Endodermal cell (in vitro differentiated cells): Measurements from ENCODE around the gene ENC1. TPM values are rescaled to one million over a fixed set of nuclear protein-coding genes. Genes with fewer than 3 reads are reported as not detected.

Experiments
- DNase-seq: peaks from one replicate; pipeline ENCODE4 v3.0.0-alpha.2; 2017
- H3K27ac ChIP-seq: 2 replicates; pipeline ENCODE4 v1.5.1; 2013; ENCODE audit warnings: mild to moderate bottlenecking, low read depth, low read length, moderate library complexity
- H3K27me3 ChIP-seq: 2 replicates; pipeline ENCODE4 v1.6.1; 2013; ENCODE audit warnings: mild to moderate bottlenecking, low read length, moderate library complexity; ENCODE audit not compliant: insufficient read depth, control insufficient read depth, poor library complexity, severe bottlenecking
- H3K36me3 ChIP-seq: 2 replicates; pipeline ENCODE4 v1.7.0; 2013; ENCODE audit warnings: mild to moderate bottlenecking, low read length, moderate library complexity; ENCODE audit not compliant: control insufficient read depth, insufficient read depth
- H3K4me1 ChIP-seq: one replicate; pipeline ENCODE4 v1.7.0; 2013; ENCODE audit warnings: low read length; ENCODE audit not compliant: control insufficient read depth, insufficient read depth
- H3K4me3 ChIP-seq: 2 replicates; pipeline ENCODE4 v1.5.1; 2013; ENCODE audit warnings: mild to moderate bottlenecking, low read length, moderate library complexity
- H3K9ac ChIP-seq: 2 replicates; pipeline ENCODE4 v1.6.1; 2013; ENCODE audit warnings: mild to moderate bottlenecking, low read length, moderate library complexity; ENCODE audit not compliant: poor library complexity, severe bottlenecking; ENCODE audit errors: extremely low read depth
- H3K9me3 ChIP-seq: 2 replicates; pipeline ENCODE4 v1.6.1; 2013; ENCODE audit warnings: mild to moderate bottlenecking, low read length, moderate library complexity; ENCODE audit not compliant: control insufficient read depth
- H3K27ac Mint-ChIP-seq: 2 replicates; pipeline ENCODE4 v1.8.0; 2020; ENCODE audit warnings: mixed read lengths
- H3K27me3 Mint-ChIP-seq: 2 replicates; pipeline ENCODE4 v1.8.0; 2021; ENCODE audit warnings: mild to moderate bottlenecking, mixed read lengths; ENCODE audit not compliant: insufficient read depth
- H3K36me3 Mint-ChIP-seq: 2 replicates; pipeline ENCODE4 v1.8.0; 2020; ENCODE audit warnings: low read depth, mixed read lengths
- H3K4me1 Mint-ChIP-seq: 2 replicates; pipeline ENCODE4 v1.8.0; 2020; ENCODE audit warnings: mixed read lengths
- H3K4me3 Mint-ChIP-seq: 2 replicates; pipeline ENCODE4 v1.8.0; 2020; ENCODE audit warnings: mild to moderate bottlenecking, moderate library complexity, mixed read lengths
- H3K9me3 Mint-ChIP-seq: 2 replicates; pipeline ENCODE4 v1.8.0; 2020; ENCODE audit warnings: mild to moderate bottlenecking, mixed read lengths
- WGBS, 2 experiments: methylation state at CpG; one replicate each; pipeline versions ENCODE4 v1.1.5 to v1.1.7; 2013; ENCODE audit warnings: missing lambda C conversion rate in 2 of 2, mixed read lengths in 1 of 2; ENCODE audit not compliant: insufficient coverage in 1 of 2, insufficient read length in 1 of 2; 5-methylcytosine and 5-hydroxymethylcytosine counted together
- total RNA-seq, 2 donors: library from RNA; stranded (reverse); fragmentation: NEBNext Ultra II Directional in 1 of 2; extraction: Animal tissue kit (Norgen Biotek cat#: 25700) in 1 of 2; gene quantifications; 2 replicates in 1 of 2; 3 replicates in 1 of 2; pipeline ENCODE4 v1.2.1, GENCODE V29; 2021
- TF ChIP-seq, protein P1 (sequence below): fragments of 200-600 bp; sonication (generic); conservative IDR thresholded peaks from 2 replicates; pipeline ENCODE4 v1.5.0; 2021; ENCODE audit warnings: antibody characterized with exemption, mild to moderate bottlenecking

ENC1 gene
- total RNA-seq, 2 donors from 2014 or later: 64.2 to 70.8 TPM

DNA sequence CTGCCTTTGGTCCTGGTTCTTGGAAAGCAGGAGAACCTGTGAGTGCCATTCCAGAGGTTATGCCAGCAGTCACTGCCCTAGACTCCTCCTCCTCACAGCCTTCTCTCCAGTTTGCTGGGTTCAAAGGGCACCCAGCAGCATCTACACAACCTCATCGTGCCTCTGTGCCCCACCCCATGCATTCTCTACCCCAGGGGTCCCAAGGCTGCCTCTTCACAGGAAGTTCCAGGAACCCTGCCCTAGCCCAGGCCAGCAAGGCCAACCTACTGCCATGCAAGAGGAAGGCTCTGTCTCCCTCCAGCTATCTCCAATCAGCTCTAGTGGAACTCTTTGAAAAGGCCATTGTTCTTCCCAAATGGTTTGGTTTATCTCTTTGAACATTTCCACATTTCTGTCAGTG is 21.2 kb downstream of the ENC1 start:
- H3K9me3 Mint-ChIP-seq: peaks cover 9% of the 10 kb centered on the region
- Histone ChIP-seq H3K9me3 (peaks cover 12% of the 10 kb centered on the region), H3K27ac (no peak overlapping the region), H3K9ac (no peak overlapping the region), H3K27me3 (no peaks in the 10 kb centered on the region), H3K36me3 (peaks cover 7% of the 10 kb centered on the region), H3K4me1 (peaks cover 16% of the 10 kb centered on the region), H3K4me3 (no peak overlapping the region)
- TF ChIP-seq, protein P1, sequence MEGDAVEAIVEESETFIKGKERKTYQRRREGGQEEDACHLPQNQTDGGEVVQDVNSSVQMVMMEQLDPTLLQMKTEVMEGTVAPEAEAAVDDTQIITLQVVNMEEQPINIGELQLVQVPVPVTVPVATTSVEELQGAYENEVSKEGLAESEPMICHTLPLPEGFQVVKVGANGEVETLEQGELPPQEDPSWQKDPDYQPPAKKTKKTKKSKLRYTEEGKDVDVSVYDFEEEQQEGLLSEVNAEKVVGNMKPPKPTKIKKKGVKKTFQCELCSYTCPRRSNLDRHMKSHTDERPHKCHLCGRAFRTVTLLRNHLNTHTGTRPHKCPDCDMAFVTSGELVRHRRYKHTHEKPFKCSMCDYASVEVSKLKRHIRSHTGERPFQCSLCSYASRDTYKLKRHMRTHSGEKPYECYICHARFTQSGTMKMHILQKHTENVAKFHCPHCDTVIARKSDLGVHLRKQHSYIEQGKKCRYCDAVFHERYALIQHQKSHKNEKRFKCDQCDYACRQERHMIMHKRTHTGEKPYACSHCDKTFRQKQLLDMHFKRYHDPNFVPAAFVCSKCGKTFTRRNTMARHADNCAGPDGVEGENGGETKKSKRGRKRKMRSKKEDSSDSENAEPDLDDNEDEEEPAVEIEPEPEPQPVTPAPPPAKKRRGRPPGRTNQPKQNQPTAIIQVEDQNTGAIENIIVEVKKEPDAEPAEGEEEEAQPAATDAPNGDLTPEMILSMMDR: no peak
- H3K4me3 Mint-ChIP-seq: no peak overlapping the region
- H3K36me3 Mint-ChIP-seq: peaks cover 5% of the 10 kb centered on the region
- WGBS, 2 experiments: 89% methylated on average over 1 of the region's 1 CpG; no CpG with 5 or more reads in 1 of the 2 experiments
- H3K27me3 Mint-ChIP-seq: no peaks in the 10 kb centered on the region
- H3K27ac Mint-ChIP-seq: no peak overlapping the region
- H3K4me1 Mint-ChIP-seq: peaks cover 63% of the 10 kb centered on the region
- no peak for DNase-seq

DNA sequence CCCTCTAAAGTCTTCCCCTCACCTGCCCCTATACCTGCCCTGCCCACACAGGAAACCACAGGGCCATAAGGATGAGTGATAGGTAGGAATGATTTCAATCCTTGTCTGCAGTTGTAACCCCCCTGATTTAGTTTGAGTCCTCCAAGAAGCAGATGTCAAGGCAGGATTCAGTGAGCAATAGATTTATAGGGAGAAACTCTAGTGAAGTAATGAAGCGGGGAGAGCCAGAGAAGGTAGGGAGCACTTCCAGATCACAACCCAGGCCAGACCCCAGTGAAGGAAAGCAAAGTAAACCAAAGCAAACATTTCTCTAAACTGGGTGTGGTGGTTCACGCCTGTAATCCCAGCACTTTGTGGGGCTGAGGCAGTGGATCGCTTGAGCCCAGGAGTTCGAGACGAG is 22.4 kb downstream of the ENC1 start:
- Mint-ChIP-seq H3K9me3 (peaks cover 3% of the 10 kb centered on the region), H3K4me3 (no peak overlapping the region), H3K36me3 (no peaks in the 10 kb centered on the region), H3K4me1 (peaks cover 59% of the 10 kb centered on the region), H3K27me3 (no peaks in the 10 kb centered on the region), H3K27ac (no peak overlapping the region)
- 94 to 100% methylated on average over 1 to 4 of the region's 5 CpGs for WGBS, 2 experiments
- H3K9ac ChIP-seq: no peak overlapping the region
- no peaks in the 10 kb centered on the region for H3K27me3 ChIP-seq
- no peak for DNase-seq
- no peak overlapping the region for H3K4me3 ChIP-seq
- TF ChIP-seq, protein P1: no peak
- no peak overlapping the region for H3K27ac ChIP-seq
- H3K36me3 ChIP-seq: no peaks in the 10 kb centered on the region
- H3K4me1 ChIP-seq: peaks cover 16% of the 10 kb centered on the region
- no peaks in the 10 kb centered on the region for H3K9me3 ChIP-seq

DNA sequence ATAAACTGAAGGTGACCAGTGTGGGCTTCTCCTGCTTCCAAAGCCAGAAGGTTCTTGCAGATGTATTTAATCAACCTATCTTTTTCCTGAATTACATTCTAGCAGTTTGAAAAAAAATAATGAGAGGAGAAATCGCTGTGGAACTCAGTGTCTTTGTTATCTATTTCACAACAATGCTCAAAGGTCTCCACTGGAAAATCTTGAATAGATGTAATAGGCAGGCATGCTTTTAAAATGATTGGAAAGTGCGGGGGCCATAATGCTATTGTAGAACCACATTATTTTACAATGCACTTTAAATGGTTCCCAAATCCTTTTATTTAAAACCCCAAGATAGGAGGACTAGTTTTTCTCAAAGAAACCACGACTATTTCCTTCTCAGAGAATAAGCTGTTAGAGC is 23.3 kb downstream of the ENC1 start:
- no peak overlapping the region for H3K4me3 Mint-ChIP-seq
- H3K27me3 Mint-ChIP-seq: no peaks in the 10 kb centered on the region
- H3K9ac ChIP-seq: no peak overlapping the region
- H3K27me3 ChIP-seq: no peaks in the 10 kb centered on the region
- no peaks in the 10 kb centered on the region for H3K36me3 Mint-ChIP-seq
- peaks cover 50% of the 10 kb centered on the region for H3K4me1 Mint-ChIP-seq
- no peaks in the 10 kb centered on the region for H3K9me3 ChIP-seq
- no peak for DNase-seq
- TF ChIP-seq, protein P1: no peak
- H3K4me3 ChIP-seq: no peak overlapping the region
- H3K27ac Mint-ChIP-seq: no peak overlapping the region
- WGBS, 2 experiments: 73 to 90% methylated on average over 2 to 3 of the region's 3 CpGs
- H3K27ac ChIP-seq: no peak overlapping the region
- peaks cover 16% of the 10 kb centered on the region for H3K4me1 ChIP-seq
- H3K36me3 ChIP-seq: no peaks in the 10 kb centered on the region
- H3K9me3 Mint-ChIP-seq: peaks cover 3% of the 10 kb centered on the region
